ENCODE data around the gene CDKN1C. TPM values are rescaled to one million over a fixed set of nuclear protein-coding genes. Genes with fewer than 3 reads are reported as not detected.

The CDKN1C gene
- total RNA-seq, 2 donors from 2014 or later = 10.9 to 18.2 TPM

DNA sequence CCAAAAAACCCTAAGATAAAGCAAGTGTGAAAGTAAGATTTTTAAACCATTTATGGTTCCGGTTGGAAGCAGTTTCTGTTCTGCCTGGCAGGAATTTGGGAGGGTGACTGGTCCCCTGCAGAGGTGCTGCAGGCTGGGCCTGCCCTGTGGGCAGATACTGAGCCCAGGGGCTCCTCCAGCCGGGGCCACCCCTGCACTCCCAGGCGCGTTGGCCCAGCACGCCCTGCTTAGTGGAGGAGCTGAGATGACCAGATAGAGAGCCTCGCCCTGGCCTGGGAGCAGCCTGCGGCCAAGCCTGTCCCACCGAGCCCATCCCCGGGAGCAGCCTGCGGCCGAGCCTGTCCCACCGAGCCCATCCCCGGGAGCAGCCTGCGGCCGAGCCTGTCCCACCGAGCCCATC, 35.7 kb upstream of the CDKN1C start:
- no peaks in the 10 kb centered on the region for H3K27me3 ChIP-seq
- intact Hi-C loops (cut with DNase I) = no loop called here
- H3K27ac ChIP-seq = no peak overlapping the region
- H3K36me3 ChIP-seq = no peaks in the 10 kb centered on the region
- no peak overlapping the region for H3K9ac ChIP-seq (ENCODE audit: low read depth in 2 of 2, low read length in 2 of 2)
- H3K4me1 ChIP-seq = peaks cover 11% of the 10 kb centered on the region
- TF ChIP-seq, protein P1, sequence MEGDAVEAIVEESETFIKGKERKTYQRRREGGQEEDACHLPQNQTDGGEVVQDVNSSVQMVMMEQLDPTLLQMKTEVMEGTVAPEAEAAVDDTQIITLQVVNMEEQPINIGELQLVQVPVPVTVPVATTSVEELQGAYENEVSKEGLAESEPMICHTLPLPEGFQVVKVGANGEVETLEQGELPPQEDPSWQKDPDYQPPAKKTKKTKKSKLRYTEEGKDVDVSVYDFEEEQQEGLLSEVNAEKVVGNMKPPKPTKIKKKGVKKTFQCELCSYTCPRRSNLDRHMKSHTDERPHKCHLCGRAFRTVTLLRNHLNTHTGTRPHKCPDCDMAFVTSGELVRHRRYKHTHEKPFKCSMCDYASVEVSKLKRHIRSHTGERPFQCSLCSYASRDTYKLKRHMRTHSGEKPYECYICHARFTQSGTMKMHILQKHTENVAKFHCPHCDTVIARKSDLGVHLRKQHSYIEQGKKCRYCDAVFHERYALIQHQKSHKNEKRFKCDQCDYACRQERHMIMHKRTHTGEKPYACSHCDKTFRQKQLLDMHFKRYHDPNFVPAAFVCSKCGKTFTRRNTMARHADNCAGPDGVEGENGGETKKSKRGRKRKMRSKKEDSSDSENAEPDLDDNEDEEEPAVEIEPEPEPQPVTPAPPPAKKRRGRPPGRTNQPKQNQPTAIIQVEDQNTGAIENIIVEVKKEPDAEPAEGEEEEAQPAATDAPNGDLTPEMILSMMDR (IDR thresholded peaks at IDR 0.05) = no peak
- DNase-seq = no peak
- no peak overlapping the region for H3K4me3 ChIP-seq
- no peaks in the 10 kb centered on the region for H3K9me3 ChIP-seq

DNA sequence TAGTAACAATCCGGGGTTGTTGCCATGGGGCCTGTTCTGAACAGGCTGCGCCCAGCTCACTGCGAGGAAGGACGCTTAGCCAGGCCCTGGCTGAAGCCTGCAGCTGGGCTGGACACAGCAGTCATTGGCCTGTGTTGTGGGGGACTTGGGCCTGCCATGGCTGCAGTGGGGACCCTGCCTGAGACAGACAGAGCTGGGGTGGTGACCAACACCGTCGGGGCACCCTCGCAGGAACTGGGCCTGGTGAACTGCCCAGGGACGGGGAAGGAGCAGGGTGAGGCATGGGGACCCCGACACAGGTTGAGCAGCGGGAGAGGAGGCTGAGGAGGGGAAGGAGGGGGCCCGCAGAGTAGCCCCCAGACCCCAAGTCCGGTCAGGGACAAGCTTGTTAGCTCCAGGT, 34.8 kb upstream of the CDKN1C start:
- Histone ChIP-seq H3K9me3 (no peaks in the 10 kb centered on the region), H3K27ac (no peak overlapping the region), H3K4me3 (no peak overlapping the region), H3K9ac (ENCODE audit: low read depth in 2 of 2, low read length in 2 of 2) (no peak overlapping the region), H3K4me1 (peaks cover 11% of the 10 kb centered on the region), H3K27me3 (no peaks in the 10 kb centered on the region), H3K36me3 (no peaks in the 10 kb centered on the region)
- intact Hi-C loops (cut with DNase I) = no loop called here
- DNase-seq = no peak
- TF ChIP-seq, protein P1 (IDR thresholded peaks at IDR 0.05) = no peak

DNA sequence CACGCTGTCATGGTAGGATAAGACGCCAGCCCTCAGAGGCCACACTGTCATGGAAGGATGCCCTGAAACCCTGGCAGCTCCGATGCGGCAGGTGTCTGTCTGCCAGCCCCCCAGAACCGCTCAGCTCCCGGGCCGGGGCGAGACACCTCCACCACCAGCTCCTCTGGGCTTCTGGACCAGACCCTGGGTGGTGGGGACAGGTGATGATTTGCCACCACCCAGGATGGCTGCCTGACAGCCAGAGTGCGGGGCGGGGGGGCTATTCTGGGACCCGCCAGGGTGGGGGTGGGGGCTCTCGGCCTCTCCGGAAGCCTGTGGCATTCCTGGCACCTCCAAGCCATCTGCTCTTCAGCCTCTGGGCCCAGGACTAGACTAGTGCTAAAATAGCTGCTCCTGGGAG, 34.3 kb upstream of the CDKN1C start:
- intact Hi-C loops (cut with DNase I) = no loop called here
- Histone ChIP-seq H3K4me3 (no peak overlapping the region), H3K9ac (ENCODE audit: low read depth in 2 of 2, low read length in 2 of 2) (no peak overlapping the region), H3K36me3 (no peaks in the 10 kb centered on the region), H3K4me1 (peaks cover 7% of the 10 kb centered on the region), H3K27me3 (no peaks in the 10 kb centered on the region), H3K9me3 (no peaks in the 10 kb centered on the region), H3K27ac (no peak overlapping the region)
- TF ChIP-seq, protein P1 (IDR thresholded peaks at IDR 0.05) = no peak
- DNase-seq = no peak

DNA sequence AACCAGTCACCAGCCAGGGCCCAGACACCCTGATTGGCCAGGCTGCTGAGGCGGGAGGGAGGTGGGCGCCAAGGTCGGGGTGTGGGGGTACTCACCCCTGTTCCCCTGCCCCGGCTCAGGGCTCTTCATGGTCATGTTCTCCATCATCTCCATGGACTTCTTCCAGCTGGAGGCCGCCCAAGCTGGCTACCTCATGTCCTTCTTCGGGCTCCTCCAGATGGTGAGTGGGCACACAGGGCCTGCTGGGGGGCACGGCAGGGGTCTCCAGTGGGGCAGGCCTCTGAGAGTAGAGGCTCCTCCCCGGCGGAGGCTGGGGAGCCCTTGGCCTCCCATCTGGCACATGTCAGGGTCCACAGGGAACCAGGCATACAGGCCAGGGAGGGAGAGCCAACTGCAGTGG, 33.6 kb upstream of the CDKN1C start:
- TF ChIP-seq, protein P1 (IDR thresholded peaks at IDR 0.05) = no peak
- Histone ChIP-seq H3K36me3 (no peaks in the 10 kb centered on the region), H3K27me3 (no peaks in the 10 kb centered on the region), H3K9me3 (no peaks in the 10 kb centered on the region), H3K27ac (no peak overlapping the region), H3K9ac (ENCODE audit: low read depth in 2 of 2, low read length in 2 of 2) (no peak overlapping the region), H3K4me1 (peaks cover 3% of the 10 kb centered on the region), H3K4me3 (no peak overlapping the region)
- intact Hi-C loops (cut with DNase I) = no loop called here
- DNase-seq = no peak

DNA sequence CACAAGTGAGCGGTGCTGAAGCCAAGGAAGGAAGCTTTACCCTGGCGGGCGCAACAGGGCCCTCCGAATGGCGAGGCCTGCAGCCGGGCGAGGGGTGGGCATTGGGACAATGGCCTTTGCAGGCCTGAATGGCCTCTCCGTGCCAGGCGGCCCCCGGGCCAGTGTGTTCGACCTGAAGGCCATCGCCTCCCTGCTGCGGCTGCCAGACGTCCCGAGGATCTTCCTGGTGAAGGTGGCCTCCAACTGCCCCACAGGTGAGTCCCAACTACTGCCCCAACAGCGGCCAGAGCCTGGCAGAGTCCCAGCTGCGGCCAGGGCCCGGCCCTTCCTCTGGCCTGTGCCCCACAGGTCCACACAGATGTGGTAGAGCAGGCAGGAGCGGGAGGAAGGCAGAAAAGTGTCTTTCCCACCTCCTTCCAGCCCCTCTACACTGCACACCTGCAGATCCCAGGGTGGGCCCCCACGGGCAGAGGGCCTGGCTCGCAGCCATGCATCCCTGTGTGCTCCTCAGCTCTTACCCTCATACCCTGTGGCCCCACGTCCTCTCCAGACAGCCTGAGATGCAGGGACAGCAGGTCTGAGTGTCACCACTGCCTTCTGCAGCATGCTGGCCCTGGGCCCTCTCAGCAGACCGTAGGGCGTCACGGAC, 32.4 kb upstream of the CDKN1C start:
- TF ChIP-seq, protein P1 (IDR thresholded peaks at IDR 0.05) = no peak
- no peak for DNase-seq
- intact Hi-C loops (cut with DNase I) = no loop called here
- Histone ChIP-seq H3K4me3 (no peak overlapping the region), H3K36me3 (no peaks in the 10 kb centered on the region), H3K27ac (no peak overlapping the region), H3K27me3 (no peaks in the 10 kb centered on the region), H3K9me3 (no peaks in the 10 kb centered on the region), H3K4me1 (peaks cover 9% of the 10 kb centered on the region), H3K9ac (ENCODE audit: low read depth in 2 of 2, low read length in 2 of 2) (no peak overlapping the region)
